GM10266 (cell line): Measurements from ENCODE around the gene WDR36.

Experiments used
- DNase-seq: peaks from one replicate; pipeline ENCODE4 v3.0.0; 2012; ENCODE audit errors: extremely low spot score
- TF ChIP-seq, protein P1 (sequence below): IDR thresholded peaks from 2 replicates; pipeline ENCODE4 v1.5.1; 2012; ENCODE audit warnings: mild to moderate bottlenecking, low read depth; ENCODE audit not compliant: control insufficient read depth, insufficient read depth; ENCODE audit errors: missing control alignments

The WDR36 gene

DNA sequence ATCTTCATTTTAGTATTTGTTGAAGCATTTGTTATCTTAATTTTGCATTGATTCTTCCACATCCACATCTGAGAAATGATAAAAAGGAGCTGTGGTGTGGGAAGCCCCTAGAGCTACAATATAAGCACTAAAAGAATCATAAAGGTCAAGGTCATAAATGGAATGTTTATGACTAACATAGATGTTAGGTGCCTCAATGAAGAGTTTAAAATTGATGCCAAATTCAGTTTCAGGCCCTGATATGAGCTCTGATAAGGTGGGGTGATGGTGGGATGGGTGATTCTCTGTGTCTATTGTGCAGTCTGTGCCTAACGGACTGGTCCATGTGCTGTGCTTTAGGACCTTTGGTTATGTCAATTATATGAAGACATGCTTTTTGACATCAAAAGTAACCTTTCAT is 70.9 kb downstream of the WDR36 start:
- DNase-seq = no peak

DNA sequence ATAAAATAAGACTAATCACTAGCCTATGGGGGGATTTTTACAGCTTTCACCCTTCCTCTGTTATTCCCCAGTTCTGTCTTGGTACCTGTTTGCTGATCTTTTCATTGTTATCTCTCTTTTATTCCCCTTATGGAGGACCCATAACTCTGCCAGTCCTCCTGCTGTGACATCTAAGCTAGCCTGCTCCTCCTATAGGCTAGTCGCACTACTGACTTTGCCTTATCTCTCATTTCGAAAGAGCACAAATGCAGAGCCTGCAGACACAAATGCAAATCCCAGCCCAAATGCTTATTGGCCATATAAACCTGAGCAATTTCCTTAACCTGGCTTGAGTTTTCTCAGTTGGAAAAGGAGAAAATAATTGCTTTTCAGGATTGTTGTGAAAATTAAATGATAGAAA is 72.9 kb downstream of the WDR36 start:
- TF ChIP-seq, protein P1, sequence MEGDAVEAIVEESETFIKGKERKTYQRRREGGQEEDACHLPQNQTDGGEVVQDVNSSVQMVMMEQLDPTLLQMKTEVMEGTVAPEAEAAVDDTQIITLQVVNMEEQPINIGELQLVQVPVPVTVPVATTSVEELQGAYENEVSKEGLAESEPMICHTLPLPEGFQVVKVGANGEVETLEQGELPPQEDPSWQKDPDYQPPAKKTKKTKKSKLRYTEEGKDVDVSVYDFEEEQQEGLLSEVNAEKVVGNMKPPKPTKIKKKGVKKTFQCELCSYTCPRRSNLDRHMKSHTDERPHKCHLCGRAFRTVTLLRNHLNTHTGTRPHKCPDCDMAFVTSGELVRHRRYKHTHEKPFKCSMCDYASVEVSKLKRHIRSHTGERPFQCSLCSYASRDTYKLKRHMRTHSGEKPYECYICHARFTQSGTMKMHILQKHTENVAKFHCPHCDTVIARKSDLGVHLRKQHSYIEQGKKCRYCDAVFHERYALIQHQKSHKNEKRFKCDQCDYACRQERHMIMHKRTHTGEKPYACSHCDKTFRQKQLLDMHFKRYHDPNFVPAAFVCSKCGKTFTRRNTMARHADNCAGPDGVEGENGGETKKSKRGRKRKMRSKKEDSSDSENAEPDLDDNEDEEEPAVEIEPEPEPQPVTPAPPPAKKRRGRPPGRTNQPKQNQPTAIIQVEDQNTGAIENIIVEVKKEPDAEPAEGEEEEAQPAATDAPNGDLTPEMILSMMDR = no peak
- DNase-seq = no peak

More for the DNA sequence above, 70.9 kb downstream of the WDR36 start:
- TF ChIP-seq, protein P1 = no peak

DNA sequence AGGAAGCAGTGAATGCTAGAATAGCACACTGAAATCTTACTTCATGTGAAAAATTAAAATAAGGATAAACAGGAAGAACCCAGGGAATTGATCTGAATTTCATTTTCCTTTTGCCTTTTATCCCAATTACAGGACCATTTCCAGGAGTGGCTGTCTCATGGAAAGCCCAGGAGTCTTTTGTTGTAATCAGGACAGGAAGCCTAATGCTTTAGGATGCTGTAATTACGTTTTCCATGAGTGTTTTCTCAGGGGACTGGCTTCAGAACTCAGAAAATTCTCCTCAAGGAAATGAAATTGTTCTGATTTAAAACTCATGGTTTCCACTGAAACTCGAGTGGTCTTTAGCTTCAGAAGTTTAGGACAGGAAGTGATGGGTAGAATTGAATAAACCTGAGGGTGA is 75.4 kb downstream of the WDR36 start:
- no peak for DNase-seq
- TF ChIP-seq, protein P1 = no peak

DNA sequence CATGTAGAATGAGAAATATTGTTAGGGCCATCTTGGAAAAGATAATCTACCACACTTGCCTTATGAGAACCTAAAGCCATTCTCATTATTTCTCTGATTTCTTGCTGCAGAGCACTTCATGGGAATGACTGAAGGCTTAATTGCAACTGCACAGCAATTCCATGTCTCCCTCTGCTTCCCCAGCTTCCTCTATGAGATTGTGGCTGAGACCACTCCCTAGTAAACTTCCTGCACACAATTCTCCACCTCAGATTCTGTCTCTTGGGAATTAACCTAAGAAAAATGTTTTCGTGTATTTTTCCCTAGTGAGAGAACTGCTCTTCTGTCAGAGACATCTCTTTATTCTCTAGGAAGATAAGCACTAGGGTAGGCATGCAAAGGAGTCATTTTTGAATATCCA is 76.5 kb downstream of the WDR36 start:
- TF ChIP-seq, protein P1 = no peak
- no peak for DNase-seq

DNA sequence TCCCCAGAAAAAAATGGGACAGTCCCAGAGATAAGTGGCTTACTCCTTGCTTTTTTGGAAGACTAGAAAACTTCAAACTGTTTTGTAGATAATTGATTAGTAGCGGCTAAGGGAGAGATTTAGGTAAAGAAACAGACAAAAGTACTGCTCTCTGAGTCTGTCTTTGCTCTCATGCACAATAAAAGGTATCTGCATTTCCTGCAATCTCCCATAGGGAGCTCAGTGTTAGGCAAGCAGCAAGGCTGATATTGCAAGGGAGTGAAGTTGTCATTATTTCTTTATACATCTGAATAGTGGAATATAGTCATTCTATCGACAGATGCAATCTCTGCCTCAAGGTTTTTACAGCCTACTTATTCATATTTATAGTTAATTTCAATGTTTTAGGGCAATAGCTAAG is 77.1 kb downstream of the WDR36 start:
- no peak for DNase-seq
- TF ChIP-seq, protein P1 = no peak

DNA sequence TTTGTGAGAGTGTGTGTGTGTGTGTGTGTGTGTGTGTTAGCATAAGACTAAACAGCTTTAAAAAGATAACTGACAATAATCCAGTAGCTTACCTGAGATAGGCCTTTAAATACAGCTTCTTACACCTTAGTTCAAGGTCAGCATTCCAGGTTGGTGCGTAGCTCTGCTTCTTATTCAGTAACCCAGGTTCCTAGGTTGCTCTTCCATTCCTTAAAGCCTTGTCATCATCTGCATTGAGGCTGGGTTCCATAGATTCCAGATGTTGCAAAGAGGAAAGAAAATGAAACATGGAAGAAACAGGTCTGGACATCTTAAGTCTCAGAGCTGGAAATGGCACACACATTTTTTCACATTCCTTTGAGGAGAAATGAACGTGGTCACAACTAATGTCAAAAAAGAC is 78.1 kb downstream of the WDR36 start:
- no peak for DNase-seq
- TF ChIP-seq, protein P1 = no peak

DNA sequence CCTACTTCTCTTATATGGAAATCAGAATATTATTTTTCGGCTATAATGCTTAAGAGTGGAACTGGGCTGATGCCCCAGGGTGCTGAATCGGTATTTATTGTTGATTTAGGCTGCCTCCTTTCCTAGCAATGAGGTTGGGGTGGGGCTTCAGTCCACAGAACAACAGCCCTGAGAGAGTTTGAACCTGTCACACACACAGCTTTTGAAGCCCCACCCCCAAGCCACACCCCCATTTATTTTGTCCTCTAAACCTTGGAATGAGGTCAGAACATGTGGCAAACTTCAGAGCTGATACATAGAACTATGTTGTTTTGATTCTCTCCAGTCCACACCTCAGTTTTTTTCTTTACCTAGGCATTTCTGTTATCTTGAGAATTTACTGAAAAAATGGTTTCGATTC is 80.4 kb downstream of the WDR36 start:
- TF ChIP-seq, protein P1 = no peak
- no peak for DNase-seq
